Tibial nerve (tissue), 4 donors: ENCODE results near the gene ELOB. TPM values are rescaled to one million over a fixed set of nuclear protein-coding genes. Genes with fewer than 3 reads are reported as not detected.

Source experiments
- DNase-seq, 2 donors: peaks; one replicate each; pipeline ENCODE4 v3.0.0-alpha.2; 2019; ENCODE audit warnings: low spot score in 2 of 2
- H3K27ac ChIP-seq, 4 donors: fragments of 200-600 bp; sonication (generic) in 3 of 4; one replicate each; pipeline ENCODE4 v1.5.1; 2017 to 2019; ENCODE audit warnings: mild to moderate bottlenecking in 1 of 4
- H3K27me3 ChIP-seq, 2 donors: fragments of 200-600 bp; sonication (generic) in 1 of 2; one replicate each; pipeline versions ENCODE4 v1.5.1 to v1.6.0; 2017 to 2019
- H3K36me3 ChIP-seq, 3 donors: fragments of 200-600 bp; sonication (generic); one replicate each; pipeline ENCODE4 v1.5.1; 2018 to 2019
- H3K4me1 ChIP-seq, 4 donors: fragments of 200-600 bp; sonication (generic) in 3 of 4; one replicate each; pipeline ENCODE4 v1.5.1; 2017 to 2019
- H3K4me3 ChIP-seq, 4 donors: fragments of 200-600 bp; sonication (generic) in 3 of 4; one replicate each; pipeline ENCODE4 v1.5.1; 2017 to 2019; ENCODE audit warnings: mild to moderate bottlenecking in 1 of 4, moderate library complexity in 1 of 4
- H3K9me3 ChIP-seq, 4 donors: fragments of 200-600 bp; sonication (generic) in 3 of 4; one replicate each; pipeline ENCODE4 v1.5.1; 2017 to 2019
- CTCF ChIP-seq, 5 experiments: fragments of 200-600 bp in 3 of 5; fragments of 450-650 bp in 2 of 5; sonication (generic) in 3 of 5; IDR thresholded peaks; one replicate each; pipeline ENCODE4 v1.5.1; 2016 to 2019; ENCODE audit warnings: antibody characterized with exemption in 5 of 5, mild to moderate bottlenecking in 3 of 5, moderate library complexity in 2 of 5
- EP300 ChIP-seq, 2 donors: sonication (generic); formaldehyde crosslinking; IDR thresholded peaks; one replicate each; pipeline ENCODE4 v1.6.1; 2017; ENCODE audit warnings: antibody characterized with exemption in 2 of 2, mild to moderate bottlenecking in 1 of 2
- POLR2A ChIP-seq, 2 donors: fragments of 450-650 bp; IDR thresholded peaks; one replicate each; pipeline ENCODE4 v1.6.1; 2017; ENCODE audit warnings: antibody characterized with exemption in 2 of 2, mild to moderate bottlenecking in 2 of 2, moderate library complexity in 2 of 2
- WGBS, 2 donors: methylation state at CpG; one replicate each; pipeline ENCODE4 v1.1.5; 2018; 5-methylcytosine and 5-hydroxymethylcytosine counted together
- total RNA-seq, 4 donors: library from RNA; depleted of rRNA; stranded (reverse); fragments of >200 nt; gene quantifications; one replicate each; pipeline ENCODE4 v1.1.0, GENCODE V29; 2016

Gene ELOB
- total RNA-seq, 4 donors from 2014 or later, result 293 to 759 (median 513) TPM

DNA sequence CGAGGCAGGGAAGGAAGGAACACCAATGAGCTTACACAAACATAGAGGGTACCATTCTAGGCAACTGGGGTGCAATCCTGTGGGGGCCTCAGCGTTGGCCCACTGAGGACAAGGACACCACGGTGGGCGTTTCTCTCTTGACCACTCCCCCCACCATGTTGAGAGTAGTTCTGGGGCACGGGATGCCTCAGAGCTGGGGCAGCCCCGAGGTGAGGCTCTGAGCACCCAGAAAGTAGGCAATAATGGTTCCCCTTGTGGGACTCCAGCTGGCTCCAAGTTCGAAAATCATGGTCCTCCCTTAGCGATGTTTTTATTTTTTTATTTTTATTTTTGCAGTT is 45.0 kb upstream of the ELOB start:
- no peaks in the 10 kb centered on the region for H3K9me3 ChIP-seq
- H3K27me3 ChIP-seq, result peaks cover 0 to 44% of the 10 kb centered on the region in 2 donors
- no peaks in the 10 kb centered on the region for H3K4me1 ChIP-seq
- no peak overlapping the region for H3K27ac ChIP-seq
- no peaks in the 10 kb centered on the region for H3K36me3 ChIP-seq
- DNase-seq, result peak in 1 of 2 donors; percentile 1
- TF ChIP-seq EP300 (IDR thresholded peaks at IDR 0.05) (no peak), CTCF (IDR thresholded peaks at IDR 0.05) (no peak), POLR2A (IDR thresholded peaks at IDR 0.05) (no peak)
- H3K4me3 ChIP-seq, result no peak overlapping the region
- WGBS, 2 donors, result 68 to 80% methylated on average over 8 of the region's 8 CpGs

DNA sequence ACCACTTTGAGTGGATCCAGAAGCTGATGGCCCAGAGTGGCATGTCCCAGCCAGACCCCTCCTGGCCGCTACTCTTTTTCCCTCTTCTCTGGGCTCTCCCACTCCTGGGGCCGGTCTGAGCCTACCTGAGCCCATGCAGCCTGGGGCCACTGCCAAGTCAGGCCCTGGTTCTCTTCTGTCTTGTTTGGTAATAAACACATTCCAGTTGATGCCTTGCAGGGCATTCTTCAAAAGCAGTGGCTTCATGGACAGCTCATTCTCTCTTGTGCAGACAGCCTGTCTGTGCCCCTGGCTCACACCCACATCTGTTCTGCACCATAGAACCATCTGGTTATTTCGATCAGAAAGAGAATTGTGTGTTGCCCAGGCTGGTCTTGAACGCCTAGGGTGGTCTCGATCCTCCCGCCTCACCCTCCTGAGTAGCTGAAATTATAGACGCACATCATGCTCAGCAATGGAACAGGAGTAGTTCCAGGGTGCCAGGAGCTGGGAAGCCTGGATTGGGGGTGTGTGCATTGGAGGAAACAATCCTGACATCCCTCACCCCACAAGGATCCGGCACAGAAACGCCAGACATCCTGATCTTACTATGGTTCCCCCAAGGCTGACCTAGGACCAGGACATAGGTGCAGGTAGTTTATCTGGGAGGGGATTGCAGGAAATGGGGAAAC is 44.5 kb upstream of the ELOB start:
- Histone ChIP-seq H3K4me3 (no peak overlapping the region), H3K27me3 (peaks cover 0 to 39% of the 10 kb centered on the region in 2 donors), H3K4me1 (no peaks in the 10 kb centered on the region), H3K27ac (no peak overlapping the region), H3K9me3 (no peaks in the 10 kb centered on the region), H3K36me3 (no peaks in the 10 kb centered on the region)
- WGBS, 2 donors, result 77 to 80% methylated on average over 9 of the region's 9 CpGs
- peak in 1 of 2 donors; percentile 7 for DNase-seq
- TF ChIP-seq POLR2A (IDR thresholded peaks at IDR 0.05) (no peak), EP300 (IDR thresholded peaks at IDR 0.05) (no peak), CTCF (IDR thresholded peaks at IDR 0.05) (no peak)

GRCh38 chr16:2820836-2821486 is 43.9 kb upstream of the ELOB start:
- peaks cover 0 to 34% of the 10 kb centered on the region in 2 donors for H3K27me3 ChIP-seq
- no peaks in the 10 kb centered on the region for H3K4me1 ChIP-seq
- H3K4me3 ChIP-seq, result no peak overlapping the region
- H3K36me3 ChIP-seq, result no peaks in the 10 kb centered on the region
- DNase-seq, result no peak
- H3K27ac ChIP-seq, result no peak overlapping the region
- TF ChIP-seq CTCF (IDR thresholded peaks at IDR 0.05), result no peak
- no peak for TF ChIP-seq POLR2A (IDR thresholded peaks at IDR 0.05)
- TF ChIP-seq EP300 (IDR thresholded peaks at IDR 0.05), result no peak
- no peaks in the 10 kb centered on the region for H3K9me3 ChIP-seq
- 81 to 84% methylated on average over 12 to 14 of the region's 14 CpGs for WGBS, 2 donors

DNA sequence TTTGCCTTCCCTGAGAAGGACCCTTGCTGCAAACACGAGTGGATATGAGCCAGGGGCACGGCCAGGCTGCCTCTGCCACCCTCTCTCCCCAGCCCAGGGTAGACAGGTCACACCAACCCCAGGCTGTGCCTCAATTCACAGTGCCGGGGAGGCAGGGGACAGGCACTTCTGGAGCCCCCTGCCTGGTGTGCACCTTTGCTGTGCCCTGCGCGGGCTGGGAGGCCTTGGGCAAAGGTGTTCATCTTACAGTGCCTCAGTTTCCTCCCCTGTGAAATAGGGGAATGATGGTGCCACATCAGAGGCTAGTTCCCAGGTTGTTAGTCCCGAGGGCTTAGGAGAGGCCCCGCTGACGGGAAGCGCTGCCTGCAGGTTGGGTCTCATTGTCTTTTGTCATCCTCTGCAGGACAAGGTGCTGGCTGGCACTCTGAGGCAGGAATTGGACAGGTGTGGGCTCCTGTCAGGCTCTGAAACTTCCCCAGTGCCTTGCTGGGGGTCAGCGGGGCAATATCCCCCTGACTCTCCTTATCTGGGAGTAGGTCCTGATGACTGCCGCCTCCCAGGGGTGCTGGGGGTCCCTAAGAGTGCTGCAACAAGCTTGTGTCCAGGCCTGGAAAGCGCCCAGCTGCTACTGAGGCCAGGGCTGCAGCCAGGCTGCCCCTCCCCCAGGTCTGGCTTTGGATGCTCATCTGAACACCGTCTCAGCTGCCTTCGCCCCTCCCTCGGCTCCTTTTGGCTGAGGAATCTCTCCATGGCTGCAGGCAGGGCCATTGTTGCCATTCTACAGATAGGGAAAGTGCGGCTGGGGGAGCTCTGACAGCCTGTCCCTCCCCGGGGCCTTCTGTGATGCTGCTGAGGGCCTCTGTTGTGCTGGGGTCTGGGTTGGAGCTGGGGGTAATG is 43.1 kb upstream of the ELOB start:
- DNase-seq, result no peak
- H3K27me3 ChIP-seq, result peaks cover 0 to 32% of the 10 kb centered on the region in 2 donors
- H3K4me3 ChIP-seq, result no peak overlapping the region
- 58 to 75% methylated on average over 9 to 16 of the region's 17 CpGs for WGBS, 2 donors
- no peaks in the 10 kb centered on the region for H3K4me1 ChIP-seq
- H3K27ac ChIP-seq, result no peak overlapping the region
- H3K9me3 ChIP-seq, result no peaks in the 10 kb centered on the region
- H3K36me3 ChIP-seq, result no peaks in the 10 kb centered on the region
- TF ChIP-seq POLR2A (IDR thresholded peaks at IDR 0.05) (no peak), EP300 (IDR thresholded peaks at IDR 0.05) (no peak)

GRCh38 chr16:2819179-2819938 is 42.3 kb upstream of the ELOB start:
- Histone ChIP-seq H3K27ac (no peak overlapping the region), H3K4me3 (no peak overlapping the region), H3K36me3 (no peaks in the 10 kb centered on the region), H3K27me3 (peaks cover 0 to 35% of the 10 kb centered on the region in 2 donors), H3K4me1 (no peaks in the 10 kb centered on the region), H3K9me3 (no peaks in the 10 kb centered on the region)
- WGBS, 2 donors, result 78 to 86% methylated on average over 18 of the region's 18 CpGs
- no peak for DNase-seq
- TF ChIP-seq POLR2A (IDR thresholded peaks at IDR 0.05) (no peak), CTCF (IDR thresholded peaks at IDR 0.05) (no peak), EP300 (IDR thresholded peaks at IDR 0.05) (no peak)
